RWPE1 (cell line): ENCODE results near the gene SURF6.

Experiments used
- CTCF ChIA-PET: fragments of 350-600 bp; sonication (Branson Sonifier 250); formaldehyde crosslinking; extraction: SDS; loops from one replicate; lab custom pipeline; 2021; lab: Yijun Ruan, JAX
- POLR2A ChIA-PET: fragments of 400-600 bp; formaldehyde crosslinking; extraction: SDS; loops from one replicate; lab custom pipeline; 2020; ENCODE audit warnings: antibody characterized with exemption; ENCODE audit not compliant: low non-redundant PET; lab: Yijun Ruan, JAX
- DNase-seq: peaks from one replicate; pipeline ENCODE4 v3.0.0; 2012; ENCODE audit warnings: low spot score
- H3K27ac ChIP-seq: fragments of 450-650 bp; 2 replicates; pipeline ENCODE4 v1.5.1; 2017
- CTCF ChIP-seq: fragments of 450-650 bp; conservative IDR thresholded peaks from 2 replicates; pipeline ENCODE4 v1.5.1; 2017; ENCODE audit warnings: low read depth, mild to moderate bottlenecking

The SURF6 gene

GRCh38 chr9:133369422-133369821 lies 33.4 kb upstream of the SURF6 start:
- no peak for TF ChIP-seq CTCF
- ChIA-PET POLR2A (interaction anchor here (0.6 kb wide), 1 partner anchor 14 kb away, joined by 3 read pairs; no protein-coding TSS in a partner anchor), CTCF (no interaction called here)
- H3K27ac ChIP-seq = peak overlapping the region; percentile 14
- DNase-seq = no peak

DNA sequence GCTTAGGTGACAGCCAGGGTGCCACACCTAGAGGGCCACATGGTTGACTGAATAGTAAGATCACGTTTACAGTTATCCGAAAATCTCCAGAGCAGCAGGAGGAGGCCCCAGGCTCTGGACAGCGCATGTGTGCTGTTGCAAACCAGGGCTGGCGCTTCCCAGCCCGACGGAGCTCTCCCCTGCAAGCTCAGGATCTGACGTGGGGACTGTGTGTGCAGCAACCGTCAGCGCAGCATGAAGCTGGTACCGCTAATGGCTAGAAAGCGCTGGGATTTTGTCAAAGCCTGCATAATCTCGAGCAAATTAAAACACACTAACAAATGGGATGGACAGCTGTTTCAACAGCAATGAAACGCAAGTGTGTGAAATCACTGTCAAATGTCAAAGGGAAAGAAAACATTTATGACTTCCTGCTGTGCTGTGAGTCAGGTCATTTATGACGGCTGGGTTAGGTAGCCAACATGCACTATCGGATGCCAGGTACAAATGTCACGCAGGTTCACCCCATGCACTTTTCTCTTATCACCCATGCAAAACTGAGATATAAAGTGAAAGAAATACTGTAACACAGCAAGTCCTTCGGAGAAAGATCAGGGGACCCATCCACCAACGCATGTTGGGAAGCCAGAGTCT lies 32.4 kb upstream of the SURF6 start:
- peak overlapping the region; percentile 14 for H3K27ac ChIP-seq
- TF ChIP-seq CTCF = no peak
- POLR2A ChIA-PET = no interaction called here
- CTCF ChIA-PET = no interaction called here
- DNase-seq = no peak

DNA sequence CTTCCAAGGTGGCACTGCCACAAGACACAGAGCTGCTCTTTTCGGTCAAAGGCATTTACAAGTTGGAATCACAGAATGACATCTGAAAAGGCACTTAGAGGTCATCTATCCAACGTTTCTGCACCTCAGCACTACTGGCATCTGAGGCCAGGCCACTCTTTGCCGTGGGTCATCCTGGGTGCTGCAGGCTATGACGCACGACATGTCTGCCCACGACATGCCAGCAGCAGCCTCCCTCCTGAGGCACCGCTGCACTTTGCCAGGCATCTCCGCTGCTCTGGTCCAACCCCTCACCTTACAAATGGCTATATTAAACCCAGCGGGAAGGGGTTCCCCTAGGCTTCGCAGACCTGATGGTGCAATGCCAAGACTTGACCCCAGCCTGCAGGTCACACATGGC lies 31.8 kb upstream of the SURF6 start:
- CTCF ChIA-PET = no interaction called here
- peak overlapping the region; percentile 11 for H3K27ac ChIP-seq
- TF ChIP-seq CTCF = no peak
- POLR2A ChIA-PET = no interaction called here
- DNase-seq = no peak

- ChIA-PET CTCF (interaction anchor here (0.9 kb wide), 1 partner anchor 10 kb away, joined by 3 read pairs; the partner anchor contains the start of genes SURF1 and SURF2), POLR2A (no interaction called here)
- H3K27ac ChIP-seq = peak overlapping the region; percentile 11
- TF ChIP-seq CTCF = no peak
- no peak for DNase-seq
Measured at GRCh38 chr9:133367221-133367620, 31.2 kb upstream of the SURF6 start.

GRCh38 chr9:133366435-133366834 lies 30.4 kb upstream of the SURF6 start:
- TF ChIP-seq CTCF = no peak
- ChIA-PET POLR2A (interaction anchor here (0.9 kb wide), 1 partner anchor 10 kb away, joined by 3 read pairs; the partner anchor contains the start of genes SURF1 and SURF2), CTCF (interaction anchor here (0.9 kb wide), 1 partner anchor 10 kb away, joined by 3 read pairs; the partner anchor contains the start of genes SURF1 and SURF2)
- peak overlapping the region; percentile 11 for H3K27ac ChIP-seq
- DNase-seq = no peak

DNA sequence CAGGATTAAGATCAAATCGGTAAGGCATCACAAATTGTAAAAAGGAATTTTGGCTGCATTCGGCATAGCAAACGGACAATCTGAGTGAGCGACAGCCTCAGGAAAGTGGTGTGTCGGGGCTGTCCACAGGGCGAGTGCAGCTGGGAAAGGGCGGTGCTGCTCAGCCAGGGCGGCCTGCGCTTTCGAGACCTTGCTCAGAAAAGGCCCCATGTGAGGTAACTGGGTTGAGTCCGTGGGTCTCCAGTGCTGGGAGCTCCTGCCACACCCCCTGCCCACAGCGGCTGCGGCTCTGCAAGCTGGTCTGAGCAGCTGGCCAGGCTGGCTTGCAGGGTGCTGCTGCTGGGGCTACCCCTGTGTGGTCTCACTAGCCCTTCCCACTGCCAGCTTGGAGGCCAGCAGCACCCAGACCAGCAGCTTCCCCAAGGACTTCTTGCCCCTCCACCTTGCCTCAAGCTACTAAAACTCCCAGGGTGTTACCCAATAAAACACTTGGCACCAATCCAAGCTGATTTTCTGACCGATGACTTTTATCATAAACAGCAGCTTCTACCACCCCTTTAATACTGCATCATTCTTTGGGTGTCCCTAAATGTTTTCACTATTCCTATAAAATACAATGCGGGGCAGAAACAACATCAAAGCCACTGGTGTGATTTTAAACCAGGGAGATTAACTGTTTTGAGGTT lies 26.5 kb upstream of the SURF6 start:
- CTCF ChIA-PET = interaction anchor here (0.5 to 1.2 kb wide), 2 partner anchors 16 to 75 kb away, joined by 3 read pairs; no protein-coding TSS in a partner anchor
- H3K27ac ChIP-seq = peak overlapping the region; percentile 75
- no peak for DNase-seq

More for the DNA sequence above, 26.5 kb upstream of the SURF6 start:
- no peak for TF ChIP-seq CTCF
- POLR2A ChIA-PET = no interaction called here
